H1 (cell line): Measurements from ENCODE around the gene CFH. TPM values are rescaled to one million over a fixed set of nuclear protein-coding genes. Genes with fewer than 3 reads are reported as not detected.
A peak's percentile ranks its signal among the peaks of the same experiment; 100 is the strongest.

Experiments used
- CTCF ChIA-PET: fragments of 300-600 bp; sonication (Branson Sonifier 250); formaldehyde crosslinking; loops from one replicate; lab custom pipeline; 2021; ENCODE audit not compliant: partially characterized antibody; lab: Charles Lee
- POLR2A ChIA-PET: fragments of 300-600 bp; sonication (Branson Sonifier 250); formaldehyde crosslinking; loops from one replicate; lab custom pipeline; 2021; ENCODE audit warnings: inconsistent platforms; ENCODE audit not compliant: partially characterized antibody; lab: Charles Lee
- DNase-seq, 2 experiments: peaks; one replicate each; pipeline versions ENCODE4 v3.0.0 to v3.0.0-alpha.2; 2010 to 2022; ENCODE audit warnings: low spot score in 2 of 2, low read depth in 1 of 2, mixed read lengths in 1 of 2
- FAIRE-seq: peaks from 2 replicates; lab custom pipeline; 2011; peaks lifted over from hg19 to GRCh38; lab: Jason Lieb, UNC
- H2AFZ ChIP-seq: 2 replicates; pipeline ENCODE4 v1.8.1; 2012; ENCODE audit warnings: low read length, inconsistent platforms
- H2AK5ac ChIP-seq: 2 replicates; pipeline ENCODE4 v1.6.1; 2013; ENCODE audit warnings: low read depth, low read length
- H2BK120ac ChIP-seq: replicated peaks from 2 replicates; pipeline ENCODE3; 2013; ENCODE audit warnings: low read depth, low read length, inconsistent platforms
- H2BK12ac ChIP-seq: 2 replicates; pipeline ENCODE4 v1.6.1; 2013; ENCODE audit warnings: low read depth, low read length
- H2BK15ac ChIP-seq: 2 replicates; pipeline ENCODE4 v1.6.1; 2013; ENCODE audit warnings: low read length
- H2BK20ac ChIP-seq: 2 replicates; pipeline ENCODE4 v1.6.1; 2013; ENCODE audit warnings: low read length
- H2BK5ac ChIP-seq: 2 replicates; pipeline ENCODE4 v1.6.1; 2013; ENCODE audit warnings: low read depth, low read length
- H3K14ac ChIP-seq: 2 replicates; pipeline ENCODE4 v1.6.1; 2013; ENCODE audit warnings: inconsistent platforms; ENCODE audit not compliant: insufficient read length
- H3K18ac ChIP-seq: 2 replicates; pipeline ENCODE4 v1.6.1; 2013; ENCODE audit warnings: low read length; ENCODE audit errors: extremely low read depth
- H3K23ac ChIP-seq: 2 replicates; pipeline ENCODE4 v1.6.1; 2013; ENCODE audit warnings: inconsistent platforms; ENCODE audit not compliant: insufficient read length
- H3K23me2 ChIP-seq: 2 replicates; pipeline ENCODE4 v1.6.1; 2013; ENCODE audit warnings: low read depth, low read length
- H3K27ac ChIP-seq: 2 replicates; pipeline ENCODE4 v1.6.1; 2011; ENCODE audit warnings: low read depth, low read length, inconsistent platforms
- H3K27me3 ChIP-seq, 4 experiments: replicated peaks in 1 of 4; 1 replicate in 1 of 4; 2 replicates in 3 of 4; pipeline versions ENCODE4 v1.6.1 to v1.8.1; 2011 to 2013; ENCODE audit warnings: low read length in 3 of 4, mild to moderate bottlenecking in 3 of 4, inconsistent platforms in 2 of 4, mixed read lengths in 2 of 4, moderate library complexity in 1 of 4; ENCODE audit not compliant: control insufficient read depth in 3 of 4, insufficient read depth in 3 of 4; ENCODE audit errors: extremely low read depth in 1 of 4
- H3K36me3 ChIP-seq, 4 experiments: 2 replicates each; pipeline versions ENCODE4 v1.6.1 to v1.8.1; 2011 to 2013; ENCODE audit warnings: mild to moderate bottlenecking in 4 of 4, low read length in 3 of 4, moderate library complexity in 2 of 4, control low read depth in 1 of 4, inconsistent platforms in 1 of 4; ENCODE audit not compliant: insufficient read depth in 4 of 4, control insufficient read depth in 2 of 4
- H3K4ac ChIP-seq: replicated peaks from 2 replicates; pipeline ENCODE3; 2013; ENCODE audit warnings: low read length, low read depth, mixed read lengths, inconsistent platforms; ENCODE audit not compliant: insufficient read length
- H3K4me1 ChIP-seq, 4 experiments: replicated peaks in 1 of 4; 1 replicate in 1 of 4; 2 replicates in 3 of 4; pipeline versions ENCODE4 v1.6.1 to v1.8.1; 2011 to 2013; ENCODE audit warnings: low read length in 3 of 4, inconsistent platforms in 2 of 4, mixed read lengths in 1 of 4; ENCODE audit not compliant: insufficient read depth in 4 of 4, control insufficient read depth in 3 of 4
- H3K4me2 ChIP-seq, 2 experiments: 2 replicates each; pipeline versions ENCODE4 v1.6.1 to v1.8.1; 2011 to 2013; ENCODE audit warnings: low read depth in 2 of 2, low read length in 2 of 2, control low read depth in 1 of 2, inconsistent platforms in 1 of 2, mild to moderate bottlenecking in 1 of 2; ENCODE audit not compliant: insufficient read depth in 1 of 2
- H3K4me3 ChIP-seq, 4 experiments: fragments of 200-600, 300-600 bp in 1 of 4; sonication (generic), shearing (Covaris generic), sonication (Bioruptor Twin) in 1 of 4; 2 replicates each; pipeline versions ENCODE4 v1.5.1 to v1.8.1; 2011 to 2016; ENCODE audit warnings: low read length in 4 of 4, low read depth in 3 of 4, control low read depth in 2 of 4, inconsistent platforms in 2 of 4, mild to moderate bottlenecking in 2 of 4, mixed read lengths in 1 of 4, moderate library complexity in 1 of 4; ENCODE audit not compliant: insufficient read depth in 2 of 4; ENCODE audit errors: extremely low read depth in 1 of 4
- H3K56ac ChIP-seq: replicated peaks from 2 replicates; pipeline ENCODE3; 2013; ENCODE audit warnings: low read depth, mild to moderate bottlenecking, mixed read lengths, low read length, inconsistent platforms; ENCODE audit not compliant: insufficient read length
- H3K79me1 ChIP-seq: 2 replicates; pipeline ENCODE4 v1.6.1; 2013; ENCODE audit warnings: low read depth, low read length, control low read depth
- H3K79me2 ChIP-seq, 2 experiments: 2 replicates each; pipeline versions ENCODE4 v1.6.1 to v1.8.1; 2012 to 2013; ENCODE audit warnings: low read length in 2 of 2, mild to moderate bottlenecking in 2 of 2, inconsistent platforms in 1 of 2; ENCODE audit not compliant: insufficient read depth in 2 of 2, control insufficient read depth in 1 of 2
- H3K9ac ChIP-seq, 4 experiments: replicated peaks in 1 of 4; 1 replicate in 1 of 4; 2 replicates in 3 of 4; pipeline versions ENCODE4 v1.6.1 to v1.8.1; 2011 to 2013; ENCODE audit warnings: low read depth in 3 of 4, low read length in 3 of 4, control low read depth in 2 of 4, mild to moderate bottlenecking in 2 of 4, moderate library complexity in 2 of 4, inconsistent platforms in 1 of 4; ENCODE audit errors: extremely low read depth in 1 of 4
- H3K9me3 ChIP-seq, 2 experiments: 2 replicates each; pipeline versions ENCODE4 v1.6.1 to v1.8.1; 2012 to 2013; ENCODE audit warnings: mild to moderate bottlenecking in 2 of 2, moderate library complexity in 2 of 2, control low read depth in 1 of 2, inconsistent platforms in 1 of 2, low read depth in 1 of 2, low read length in 1 of 2, mixed read lengths in 1 of 2; ENCODE audit not compliant: insufficient read depth in 2 of 2
- H4K20me1 ChIP-seq, 2 experiments: replicated peaks in 1 of 2; 2 replicates each; pipeline versions ENCODE3 to v1.8.1; 2011 to 2013; ENCODE audit warnings: inconsistent platforms in 2 of 2, low read length in 2 of 2, mild to moderate bottlenecking in 1 of 2; ENCODE audit not compliant: insufficient read depth in 2 of 2, control insufficient read depth in 1 of 2
- H4K5ac ChIP-seq: 2 replicates; pipeline ENCODE4 v1.6.1; 2013; ENCODE audit warnings: low read length, low read depth, mixed read lengths, inconsistent platforms; ENCODE audit not compliant: insufficient read length
- H4K8ac ChIP-seq: 2 replicates; pipeline ENCODE4 v1.8.0; 2013; ENCODE audit warnings: mild to moderate bottlenecking, moderate library complexity, low read length, inconsistent platforms; ENCODE audit not compliant: insufficient read depth; ENCODE audit errors: extremely low read depth
- H4K91ac ChIP-seq: replicated peaks from 2 replicates; pipeline ENCODE3; 2013; ENCODE audit warnings: low read length, mixed read lengths, inconsistent platforms; ENCODE audit not compliant: insufficient read length
- BRCA1 ChIP-seq: IDR thresholded peaks from 2 replicates; pipeline ENCODE4 v1.6.1; 2012; ENCODE audit warnings: low read depth, low read length, improper control_type of control experiment
- RXRA ChIP-seq: IDR thresholded peaks from 2 replicates; pipeline ENCODE4 v1.6.1; 2011; ENCODE audit warnings: low read depth, mild to moderate bottlenecking, low read length, moderate library complexity; ENCODE audit not compliant: insufficient read depth
- TAF1 ChIP-seq: IDR thresholded peaks from 2 replicates; pipeline ENCODE4 v1.6.1; 2011; ENCODE audit warnings: mild to moderate bottlenecking, low read depth, low read length
- WGBS, 2 experiments: shearing (Covaris generic) in 1 of 2; methylation state at CpG; one replicate each; pipeline versions ENCODE4 v1.1.6 to v1.1.7; 2013 to 2015; ENCODE audit warnings: low lambda C conversion rate in 2 of 2, mixed read lengths in 2 of 2, inconsistent platforms in 1 of 2, low coverage in 1 of 2, missing lambda C conversion rate in 1 of 2; ENCODE audit not compliant: insufficient replicate concordance in 2 of 2, insufficient coverage in 1 of 2, insufficient read length in 1 of 2; ENCODE audit errors: extremely low coverage in 1 of 2, missing lambda C conversion rate in 1 of 2; 5-methylcytosine and 5-hydroxymethylcytosine counted together
- polyA plus RNA-seq, 7 experiments: library from polyadenylated mRNA; depleted of rRNA in 3 of 7; stranded (reverse) in 5 of 7; unstranded in 2 of 7; fragments of >200 nt in 5 of 7; fragments of 200-250 nt in 2 of 7; gene quantifications; 1 replicate in 5 of 7; 2 replicates in 1 of 7; 4 replicates in 1 of 7; pipeline versions ENCODE4 v1.2.1 to v1.2.3, GENCODE V29; 2011 to 2013; ENCODE audit warnings: missing spikeins in 2 of 7, mixed read lengths in 2 of 7
- total RNA-seq: library from RNA; stranded (reverse); fragmentation: NEBNext Ultra II Directional; extraction: Animal tissue kit (Norgen Biotek cat#: 25700); gene quantifications from 2 replicates; pipeline ENCODE4 v1.2.1, GENCODE V29; 2021

The CFH gene
- total and polyA plus RNA-seq, 2 of the 8 experiments (the other 6 are each of a cell fraction or from before 2014, with no cell fraction given), result not detected

GRCh38 chr1:196650403-196650802 is 1.4 kb upstream of the CFH start:
- TF ChIP-seq RXRA (no peak), BRCA1 (no peak), TAF1 (no peak)
- TF ChIP-seq, all 59 proteins: peak for 0
- no peaks in the 10 kb centered on the region for H3K79me1 ChIP-seq
- WGBS, 2 experiments, result 87% methylated on average over 12 of the region's 12 CpGs; no CpG with 5 or more reads in 1 of the 2 experiments
- H2BK20ac ChIP-seq, result no peak overlapping the region
- H3K4me1 ChIP-seq, result no peaks in the 10 kb centered on the region
- ChIA-PET POLR2A (interaction anchor here (2.1 kb wide), 1 partner anchor 42 kb away, joined by 9 read pairs; the partner anchor contains the start of gene KCNT2), CTCF (interaction anchor here (1.3 kb wide), 1 partner anchor 293 kb away, joined by 3 read pairs; no protein-coding TSS in a partner anchor)
- no peak overlapping the region for H2AK5ac ChIP-seq
- no peak overlapping the region for H3K4ac ChIP-seq
- peak overlapping the region; percentile 47; the same call in 1 of the 2 replicates for H2AFZ ChIP-seq
- no peaks in the 10 kb centered on the region for H3K27me3 ChIP-seq
- no peak overlapping the region for H3K27ac ChIP-seq
- no peak overlapping the region for H2BK15ac ChIP-seq
- H4K20me1 ChIP-seq, result no peaks in the 10 kb centered on the region
- no peak overlapping the region; a peak in 1 of 7 replicates for H3K9ac ChIP-seq
- no peak overlapping the region for H4K5ac ChIP-seq
- peak overlapping the region in 1 of 4 experiments; percentile 36; a peak in 1 of 8 replicates for H3K4me3 ChIP-seq
- H3K36me3 ChIP-seq, result no peaks in the 10 kb centered on the region
- no peaks in the 10 kb centered on the region for H3K79me2 ChIP-seq
- H2BK120ac ChIP-seq, result no peak overlapping the region
- H3K23me2 ChIP-seq, result no peaks in the 10 kb centered on the region
- no peak for FAIRE-seq
- no peak overlapping the region for H4K91ac ChIP-seq
- peak overlapping the region in 1 of 2 experiments; percentile 55; a peak in 2 of 4 replicates for H3K4me2 ChIP-seq
- H2BK12ac ChIP-seq, result no peak overlapping the region; the same call in 1 of the 2 replicates
- no peaks in the 10 kb centered on the region for H3K9me3 ChIP-seq
- no peak overlapping the region for H3K56ac ChIP-seq
- H2BK5ac ChIP-seq, result no peak overlapping the region
- H3K23ac ChIP-seq, result no peak overlapping the region
- no peak for DNase-seq
- no peak overlapping the region for H3K14ac ChIP-seq
- H4K8ac ChIP-seq, result no peak overlapping the region
- no peak overlapping the region for H3K18ac ChIP-seq
